ENCODE results near the gene SLC38A9.

- TF ChIP-seq CTCF (IDR thresholded peaks at IDR 0.05) (no peak), POLR2A (IDR thresholded peaks at IDR 0.05) (no peak)
Measured at GRCh38 chr5:55732585-55732984, 20.5 kb upstream of the SLC38A9 start.

All from right lobe of liver (tissue), 4 donors.